NCI-H1092 treated with DMSO at 0.1 percent for 48 hours (cell line): ENCODE results near the gene RANGAP1.
A peak's percentile ranks its signal among the peaks of the same experiment; 100 is the strongest.
"Not testable (repeated sequence)": the region's sequence is repeated elsewhere in the genome, so short reads cannot be mapped to it uniquely, and the experiment has no call there.

Experiments used
- DNase-seq: peaks from one replicate; lab custom pipeline; 2025; lab: John Stamatoyannopoulos, UW

RANGAP1 gene

DNA sequence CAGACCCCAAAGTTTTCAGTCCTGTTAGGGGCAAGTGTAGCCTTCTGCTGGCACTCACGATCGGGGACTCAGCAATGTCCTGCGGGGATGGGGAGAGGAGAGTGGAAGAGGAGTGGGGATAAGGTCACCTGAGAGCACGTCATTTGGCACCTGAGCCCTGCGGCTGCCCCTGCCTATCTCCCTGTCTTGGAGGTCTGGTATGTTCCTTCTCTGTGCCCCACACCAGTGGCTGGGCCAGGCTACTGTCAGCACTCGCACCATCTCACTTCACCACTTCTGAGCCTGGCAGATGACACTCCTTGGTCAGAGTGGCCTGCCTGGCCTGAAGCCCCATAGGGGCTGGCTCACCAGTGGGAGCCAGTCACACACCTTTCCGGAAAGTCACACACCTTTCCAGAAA, 25.1 kb downstream of the RANGAP1 start:
- no peak for DNase-seq

DNA sequence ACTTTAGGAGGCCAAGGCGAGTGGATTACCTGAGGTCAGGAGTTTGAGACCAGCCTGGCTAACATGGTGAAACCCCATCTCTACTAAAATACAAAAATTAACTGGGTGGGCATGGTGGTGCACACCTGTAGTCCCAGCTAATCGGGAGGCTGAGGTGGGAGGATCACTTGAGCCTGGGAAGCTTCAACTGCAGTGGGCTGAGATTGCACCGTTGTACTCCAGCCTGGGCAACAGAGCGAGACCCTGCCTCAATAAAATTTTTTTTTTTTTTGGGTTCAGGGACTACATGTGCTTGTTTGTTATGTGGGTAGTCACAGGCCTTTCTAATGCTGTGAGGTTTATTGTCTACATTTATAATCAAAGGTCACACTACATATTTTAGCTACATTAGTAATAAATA, 26.2 kb downstream of the RANGAP1 start:
- DNase-seq = not testable (repeated sequence)

DNA sequence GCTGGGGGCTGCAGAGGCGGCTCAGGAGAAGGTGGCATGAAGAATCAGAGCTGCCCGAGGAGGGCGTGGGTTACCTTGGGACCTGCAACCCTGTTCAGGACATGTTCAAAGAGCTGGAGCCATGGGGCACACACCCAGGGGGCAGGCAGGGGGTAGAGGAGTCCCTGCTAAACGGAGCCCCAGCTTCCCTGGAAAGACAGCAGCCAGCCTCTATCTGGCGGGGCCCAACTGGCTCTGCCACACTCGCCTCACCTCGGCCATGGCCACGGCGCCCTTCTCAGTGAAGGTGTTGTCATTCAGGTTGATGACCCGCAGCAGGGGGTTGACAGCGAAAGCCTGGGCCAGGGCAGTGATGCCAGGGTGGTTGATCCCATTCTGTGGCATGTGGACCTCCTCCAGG, 28.3 kb downstream of the RANGAP1 start:
- DNase-seq = no peak

DNA sequence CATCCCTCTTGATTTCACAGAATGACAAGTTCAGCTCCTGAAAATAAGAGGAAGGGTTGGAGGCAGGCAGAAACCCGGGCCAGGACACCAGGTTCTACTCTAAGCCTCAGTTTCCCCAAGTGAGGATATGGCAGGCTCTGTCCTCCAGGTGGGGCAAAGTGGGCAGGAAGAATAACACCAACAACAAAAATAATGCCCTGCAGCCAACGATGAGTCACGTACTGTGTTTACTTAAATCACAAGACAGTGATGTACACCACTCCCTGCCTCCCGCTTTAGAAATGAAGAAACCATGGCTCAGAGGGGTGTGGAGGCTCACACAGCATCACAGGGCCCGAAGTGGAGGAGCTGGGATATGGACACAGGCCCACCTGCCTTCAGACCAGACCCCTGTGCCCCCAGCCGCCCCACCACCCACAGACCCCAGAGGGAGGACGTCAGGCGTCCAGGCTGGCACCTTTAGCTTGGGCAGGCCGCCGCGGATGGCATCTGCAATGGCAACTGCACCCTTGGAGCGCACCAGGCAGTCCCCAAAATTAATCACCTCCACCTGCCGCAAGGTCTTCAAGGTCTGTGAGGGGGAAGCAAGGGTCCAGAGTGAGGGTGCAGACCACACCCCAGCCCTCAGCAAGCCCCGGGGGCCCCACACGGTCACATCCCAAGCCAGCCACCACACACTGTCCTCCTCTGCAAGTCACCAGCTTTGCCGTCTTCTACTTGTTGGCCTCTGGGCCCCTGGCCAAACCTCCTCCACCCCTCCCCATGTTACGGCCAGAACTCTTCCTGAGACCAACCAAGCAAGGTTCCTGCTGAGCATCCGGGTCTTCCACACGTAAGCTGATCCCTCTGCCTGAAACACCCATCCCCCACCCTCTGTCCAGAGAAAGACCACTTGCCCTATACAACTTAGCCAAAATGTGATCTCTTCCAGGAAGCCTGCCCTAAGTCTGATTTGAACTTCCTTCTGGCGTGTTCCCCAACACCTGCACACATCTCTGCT, 29.4 kb downstream of the RANGAP1 start:
- DNase-seq = no peak

DNA sequence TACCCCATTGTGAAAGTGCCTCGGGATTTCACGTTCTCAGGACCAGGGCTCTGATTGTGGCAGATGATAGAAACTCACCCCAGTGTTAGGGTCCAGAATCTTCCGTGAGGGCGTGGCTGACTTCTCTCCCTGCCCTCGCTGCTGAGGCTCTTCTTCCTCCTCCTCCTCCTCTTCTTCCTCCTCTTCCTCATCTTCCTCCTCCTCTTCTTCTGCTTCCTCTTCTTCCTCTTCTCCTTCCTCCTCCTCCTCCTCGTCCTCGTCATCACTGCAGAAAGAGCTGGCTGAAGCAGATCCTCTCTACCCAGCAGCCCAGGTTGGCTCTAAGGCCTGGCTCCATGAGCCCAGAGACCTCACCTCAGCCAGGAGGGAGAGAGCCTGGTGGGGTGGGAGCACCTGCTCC, 31.8 kb downstream of the RANGAP1 start:
- no peak for DNase-seq

- DNase-seq = no peak
These were observed 33.6 kb downstream of the RANGAP1 start for GRCh38 chr22:41252365-41252764.

DNA sequence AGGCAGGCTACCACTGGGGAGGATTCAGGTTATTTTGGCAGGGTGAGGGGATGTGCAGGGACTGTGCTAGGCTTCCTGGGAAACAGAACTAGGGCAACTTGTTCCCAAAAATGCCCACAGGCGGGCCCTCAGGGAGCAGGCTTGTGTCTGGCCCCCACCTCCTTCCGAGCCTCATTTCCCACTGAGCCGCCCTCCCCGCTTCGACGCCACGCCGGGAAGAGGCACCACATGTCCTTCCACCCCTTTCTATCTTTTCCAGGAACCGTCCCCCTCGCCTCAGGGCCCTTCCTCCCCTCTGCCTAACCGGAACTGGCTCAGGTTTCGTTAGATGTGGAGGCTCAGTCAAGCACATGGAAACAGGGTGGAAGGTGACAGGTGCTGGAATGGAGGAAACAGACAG, 35.9 kb downstream of the RANGAP1 start:
- no peak for DNase-seq

GRCh38 chr22:41249442-41249841, 36.5 kb downstream of the RANGAP1 start:
- DNase-seq = no peak

DNA sequence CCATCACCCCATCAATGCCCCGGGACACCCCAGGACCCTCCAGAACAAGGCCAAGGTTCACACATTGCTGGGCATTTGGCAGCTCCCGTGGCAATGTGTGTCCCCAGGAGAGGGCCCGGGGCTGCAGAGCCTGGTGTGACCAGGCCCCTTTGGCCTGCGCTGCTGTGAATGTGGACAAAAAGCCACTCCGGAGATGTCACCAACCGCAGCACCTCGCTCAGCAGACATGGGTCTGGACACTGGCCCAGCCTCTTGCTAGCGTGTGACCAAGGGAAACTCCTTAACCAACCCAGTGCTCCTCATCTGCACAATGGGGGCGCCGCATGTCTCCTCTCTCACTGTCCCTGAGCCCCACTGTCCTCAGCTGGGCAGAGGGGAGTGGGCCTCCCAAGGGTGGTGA, 37.2 kb downstream of the RANGAP1 start:
- DNase-seq = no peak

DNA sequence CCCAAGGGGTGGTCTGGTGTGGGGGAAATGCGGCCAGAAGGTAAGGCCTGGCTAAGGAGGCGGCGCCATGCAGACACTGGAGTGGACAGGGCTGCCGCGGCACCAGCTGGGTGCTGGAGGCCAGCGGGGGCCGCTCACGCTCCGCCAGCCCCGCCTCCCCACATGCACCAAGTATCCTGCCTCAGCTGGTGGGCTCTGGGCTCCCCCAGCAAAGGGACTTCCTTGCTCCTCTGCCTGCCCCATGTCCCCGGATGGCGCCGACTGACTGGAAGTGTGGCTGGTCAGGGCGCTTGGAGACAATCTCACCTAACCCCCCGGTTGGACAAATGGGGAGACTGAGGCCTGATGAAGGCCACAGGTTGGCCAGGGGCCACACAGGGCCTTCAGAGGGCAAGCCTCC, 37.7 kb downstream of the RANGAP1 start:
- DNase-seq = no peak

- no peak for DNase-seq
These were observed 38.3 kb downstream of the RANGAP1 start for GRCh38 chr22:41247703-41248102.

- no peak for DNase-seq
These were observed 40.0 kb downstream of the RANGAP1 start for GRCh38 chr22:41245917-41246499.

DNA sequence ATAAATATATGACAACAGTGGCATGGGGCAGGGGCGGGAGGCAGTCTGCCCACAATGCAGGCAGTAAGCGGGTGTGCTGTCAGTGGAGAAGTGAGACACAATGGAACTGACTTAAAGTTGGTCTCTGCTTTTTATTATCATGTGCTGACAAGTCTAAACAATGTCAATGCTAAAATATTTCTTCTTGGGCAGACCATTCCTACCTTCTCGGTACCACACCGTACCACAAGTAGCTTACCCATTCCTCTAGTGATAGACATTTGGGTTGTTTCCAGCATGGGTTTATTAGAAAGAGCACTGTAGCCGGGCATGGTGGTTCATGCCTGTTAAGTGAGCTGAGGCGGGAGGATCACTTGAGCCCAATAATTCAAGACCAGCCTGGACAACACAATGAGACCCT, 42.6 kb downstream of the RANGAP1 start:
- DNase-seq = no peak

DNA sequence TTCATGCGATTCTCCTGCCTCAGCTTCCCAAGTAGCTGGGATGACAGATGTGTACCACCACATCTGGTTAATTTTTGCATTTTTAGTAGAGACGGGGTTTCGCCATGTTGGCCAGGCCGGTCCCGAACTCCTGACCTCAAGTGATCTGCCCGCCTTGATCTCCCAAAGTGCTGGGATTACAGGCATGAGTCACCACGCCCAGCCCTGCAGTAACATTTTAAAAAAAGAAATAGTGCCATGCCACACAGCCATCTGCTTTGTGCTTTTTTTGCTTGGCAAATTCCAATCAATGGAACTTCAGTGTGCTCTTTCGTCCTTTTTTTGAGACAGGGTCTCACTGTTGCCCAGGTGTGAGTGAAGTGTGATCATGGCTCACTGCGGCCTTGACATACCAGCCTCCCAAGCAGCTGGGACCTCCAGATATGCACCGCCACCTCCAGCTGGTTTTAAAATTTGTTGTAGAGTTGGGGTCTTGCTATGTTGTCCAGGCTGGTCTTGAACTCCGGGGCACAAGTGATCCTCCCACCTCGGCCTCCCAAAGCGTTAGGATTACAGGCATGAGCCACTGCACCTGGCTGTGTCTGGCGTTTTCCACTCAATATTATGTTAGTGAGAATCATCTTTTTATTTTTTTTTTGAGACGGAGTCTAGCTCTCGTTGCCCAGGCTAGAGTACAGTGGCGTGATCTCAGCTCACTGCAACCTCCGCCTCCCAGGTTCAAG, 43.4 kb downstream of the RANGAP1 start:
- DNase-seq = no peak

- DNase-seq = no peak
These were observed 44.8 kb downstream of the RANGAP1 start for GRCh38 chr22:41241133-41241676.

DNA sequence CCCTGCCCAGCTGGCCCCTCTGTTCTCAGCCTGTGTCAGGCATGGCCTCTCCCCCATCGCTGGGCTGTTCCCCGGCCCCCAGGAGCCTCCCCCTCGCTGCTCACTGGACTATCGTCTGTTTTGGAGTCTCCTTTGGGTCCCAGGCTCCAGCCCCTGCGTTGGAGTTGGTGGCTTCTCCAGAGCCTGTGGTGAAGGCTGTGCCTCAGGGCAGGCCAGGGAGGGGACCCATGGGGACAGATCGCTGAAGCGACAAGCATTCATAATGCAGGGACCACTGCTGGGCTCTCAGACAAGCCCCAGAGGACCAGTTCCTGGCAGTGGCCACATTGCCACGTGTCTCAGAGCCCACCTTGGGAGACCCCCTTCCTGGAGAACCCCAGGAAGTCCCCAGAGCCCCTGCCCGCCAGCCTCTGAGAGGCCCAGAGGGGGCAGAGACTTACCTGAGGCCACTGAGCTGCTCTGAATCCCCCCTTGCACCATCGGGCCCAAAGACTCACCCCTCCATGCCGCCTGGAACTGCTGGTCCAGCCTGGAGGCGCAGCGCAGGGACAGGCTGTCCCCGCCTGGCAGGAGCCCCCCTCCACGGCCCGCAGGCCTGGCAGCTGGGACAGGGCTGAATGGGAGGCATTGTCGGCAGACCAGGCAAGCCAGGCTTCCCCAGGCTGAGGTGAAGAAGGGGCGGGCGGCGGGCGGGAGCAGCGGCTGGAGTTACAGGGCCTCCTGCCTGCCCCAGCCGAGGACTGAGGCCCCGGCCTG, 45.4 kb downstream of the RANGAP1 start, which contains the start of gene CHADL:
Gene CHADL (minus strand): TSS at position 555 of the 756 bp plus-strand sequence. CDS start 50 bp downstream, at position 505.
- no peak for DNase-seq

- DNase-seq = no peak
These were observed 46.4 kb downstream of the RANGAP1 start for GRCh38 chr22:41239443-41240128.

- DNase-seq = no peak
These were observed 47.2 kb downstream of the RANGAP1 start for GRCh38 chr22:41238570-41239442.

DNA sequence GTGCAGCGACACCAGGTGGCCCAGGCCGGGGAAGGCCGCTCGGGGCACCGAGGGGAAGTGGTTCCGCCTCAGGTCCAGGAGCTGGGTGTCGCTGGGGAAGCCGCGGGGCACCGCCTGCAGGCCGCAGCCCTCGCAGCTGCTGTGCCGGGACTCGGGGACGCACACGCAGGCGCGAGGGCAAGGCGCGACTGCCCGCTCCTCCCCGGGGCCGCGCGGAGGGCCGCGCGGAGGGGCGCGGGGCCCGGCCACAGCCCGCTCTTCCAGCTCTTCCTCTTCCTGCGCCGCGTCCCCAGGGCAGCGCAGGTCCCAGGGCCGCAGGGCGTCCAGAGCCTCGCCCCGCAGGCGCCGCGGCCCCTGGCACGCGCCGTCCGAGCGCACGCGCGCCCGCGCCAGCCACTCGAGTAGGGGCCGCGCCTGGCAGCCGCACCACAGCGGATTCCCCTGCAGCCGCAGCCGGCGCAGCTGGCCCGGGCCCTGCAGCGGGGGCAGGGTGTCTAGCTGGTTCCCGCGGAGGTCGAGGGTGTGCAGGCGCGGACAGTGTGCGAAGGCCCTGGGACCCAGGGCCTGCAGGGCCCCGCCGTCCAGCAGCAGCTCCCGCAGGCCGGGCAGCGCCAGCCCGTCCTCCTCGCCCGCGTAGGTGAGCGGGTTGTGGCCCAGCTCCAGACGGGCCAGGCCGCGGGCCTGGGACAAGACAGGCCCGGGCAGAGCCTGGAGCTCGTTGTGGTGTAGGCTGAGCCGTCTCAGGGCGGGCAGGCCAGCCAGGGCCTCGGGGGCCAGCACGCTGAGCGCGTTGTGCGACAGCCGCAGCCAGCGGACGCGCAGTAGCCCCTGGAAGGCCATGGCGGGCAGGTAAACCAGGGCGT, 48.0 kb downstream of the RANGAP1 start:
- DNase-seq = peak; percentile 58
